GM13977 (cell line): ENCODE data around the gene DSG3.

ENCODE experiments used
- DNase-seq: peaks from one replicate; pipeline ENCODE4 v3.0.0; 2012; ENCODE audit warnings: low spot score
- CTCF ChIP-seq: IDR thresholded peaks from 2 replicates; pipeline ENCODE4 v1.5.1; 2012; ENCODE audit warnings: mild to moderate bottlenecking, control low read depth; ENCODE audit not compliant: insufficient read depth; ENCODE audit errors: extremely low read depth, missing control alignments
- in situ Hi-C: fragments of 300-500 bp; cut with MboI; formaldehyde crosslinking; loops from one replicate; pipeline ENCODE4 v1.12.0; 2022; ENCODE audit warnings: low sequenced_read_pairs, low pct_unique_long_range_greater_than_20kb, mixed read lengths, inconsistent platforms; ENCODE audit not compliant: unreplicated experiment

Gene DSG3

GRCh38 chr18:31447530-31448191, at the start of gene DSG3:
Gene DSG3 (plus strand): TSS chr18:31447741. CDS start chr18:31447878, 137 bp downstream.
- DNase-seq, result no peak
- in situ Hi-C loops, result no loop called here
- no peak for TF ChIP-seq CTCF

- TF ChIP-seq CTCF, result no peak
- in situ Hi-C loops, result no loop called here
- no peak for DNase-seq
Measured at GRCh38 chr18:31398191-31398590, 49.4 kb upstream of the DSG3 start.

GRCh38 chr18:31399306-31400032, 48.1 kb upstream of the DSG3 start:
- in situ Hi-C loops, result no loop called here
- TF ChIP-seq CTCF, result no peak
- no peak for DNase-seq

GRCh38 chr18:31401156-31402025, 46.1 kb upstream of the DSG3 start:
- in situ Hi-C loops, result no loop called here
- no peak for TF ChIP-seq CTCF
- DNase-seq, result no peak

- no peak for TF ChIP-seq CTCF
- no peak for DNase-seq
- in situ Hi-C loops, result no loop called here
Measured at GRCh38 chr18:31402026-31402373, 45.5 kb upstream of the DSG3 start.

GRCh38 chr18:31403409-31403808, 44.1 kb upstream of the DSG3 start:
- DNase-seq, result no peak
- in situ Hi-C loops, result no loop called here
- TF ChIP-seq CTCF, result no peak
